ENCODE measurements around the gene ACOXL.

- TF ChIP-seq POLR2A (IDR thresholded peaks at IDR 0.05; ENCODE audit: low read depth, low read length) (no peak), POLR2AphosphoS5 (IDR thresholded peaks at IDR 0.05; ENCODE audit: low read depth, low read length) (no peak), TAF1 (IDR thresholded peaks at IDR 0.05; ENCODE audit: borderline replicate concordance, low read depth, low read length) (no peak)
Measured at GRCh38 chr2:111166115-111166514, 433.7 kb downstream of the ACOXL start.
